Common myeloid progenitor, CD34-positive (primary cell): ENCODE results near the gene ZNF526.

Experiments
- CTCF ChIA-PET: fragments of 350-600 bp; sonication (Branson Sonifier 250); formaldehyde crosslinking; loops from one replicate; lab custom pipeline; 2021; ENCODE audit warnings: antibody characterized with exemption; lab: Charles Lee
- POLR2A ChIA-PET: fragments of 350-600 bp; sonication (Branson Sonifier 250); formaldehyde crosslinking; loops from one replicate; lab custom pipeline; 2021; ENCODE audit warnings: antibody characterized with exemption; lab: Charles Lee
- DNase-seq, 3 donors: peaks; one replicate each; pipeline versions ENCODE4 v3.0.0 to v3.0.0-alpha.2; 2013
- H3K27ac ChIP-seq, 2 experiments: 1 replicate in 1 of 2; 2 replicates in 1 of 2; pipeline ENCODE4 v1.7.0; 2013; ENCODE audit warnings: inconsistent platforms in 2 of 2, low read length in 2 of 2, mild to moderate bottlenecking in 2 of 2, low read depth in 1 of 2, moderate library complexity in 1 of 2; ENCODE audit not compliant: severe bottlenecking in 2 of 2, insufficient read depth in 1 of 2, poor library complexity in 1 of 2
- H3K27me3 ChIP-seq, 5 experiments: replicated peaks in 2 of 5; 1 replicate in 3 of 5; 2 replicates in 2 of 5; pipeline versions ENCODE4 v1.6.1 to v1.7.0; 2013; ENCODE audit warnings: low read length in 4 of 5, mild to moderate bottlenecking in 2 of 5, moderate library complexity in 2 of 5, inconsistent platforms in 1 of 5; ENCODE audit not compliant: insufficient read depth in 5 of 5, control insufficient read depth in 4 of 5
- H3K36me3 ChIP-seq, 4 experiments: 1 replicate in 2 of 4; 2 replicates in 2 of 4; pipeline versions ENCODE4 v1.6.1 to v1.7.0; 2013; ENCODE audit warnings: low read length in 3 of 4, control low read depth in 1 of 4, mild to moderate bottlenecking in 1 of 4; ENCODE audit not compliant: control insufficient read depth in 4 of 4, insufficient read depth in 4 of 4
- H3K4me1 ChIP-seq, 4 experiments: 1 replicate in 3 of 4; 2 replicates in 1 of 4; pipeline versions ENCODE4 v1.6.1 to v1.7.1; 2013; ENCODE audit warnings: low read length in 3 of 4, mild to moderate bottlenecking in 3 of 4, control low read depth in 1 of 4, inconsistent platforms in 1 of 4, moderate library complexity in 1 of 4; ENCODE audit not compliant: control insufficient read depth in 4 of 4, insufficient read depth in 4 of 4; ENCODE audit errors: control extremely low read depth in 1 of 4
- H3K4me3 ChIP-seq, 7 experiments: 1 replicate in 4 of 7; 2 replicates in 3 of 7; pipeline versions ENCODE4 v1.5.1 to v1.7.0; 2013; ENCODE audit warnings: mild to moderate bottlenecking in 7 of 7, low read length in 6 of 7, moderate library complexity in 6 of 7, inconsistent platforms in 2 of 7, low read depth in 2 of 7, control low read depth in 1 of 7; ENCODE audit not compliant: insufficient read depth in 4 of 7, control insufficient read depth in 1 of 7; ENCODE audit errors: extremely low read depth in 1 of 7
- H3K9me3 ChIP-seq, 5 experiments: 1 replicate in 4 of 5; 2 replicates in 1 of 5; pipeline versions ENCODE4 v1.6.1 to v1.7.1; 2013; ENCODE audit warnings: low read length in 4 of 5, mild to moderate bottlenecking in 2 of 5, inconsistent platforms in 1 of 5, low read depth in 1 of 5, moderate library complexity in 1 of 5; ENCODE audit not compliant: control insufficient read depth in 4 of 5, insufficient read depth in 2 of 5; ENCODE audit errors: control extremely low read depth in 1 of 5
- WGBS: methylation state at CpG from one replicate; pipeline ENCODE4 v1.1.5; 2013; ENCODE audit not compliant: insufficient coverage; 5-methylcytosine and 5-hydroxymethylcytosine counted together

ZNF526 gene

DNA sequence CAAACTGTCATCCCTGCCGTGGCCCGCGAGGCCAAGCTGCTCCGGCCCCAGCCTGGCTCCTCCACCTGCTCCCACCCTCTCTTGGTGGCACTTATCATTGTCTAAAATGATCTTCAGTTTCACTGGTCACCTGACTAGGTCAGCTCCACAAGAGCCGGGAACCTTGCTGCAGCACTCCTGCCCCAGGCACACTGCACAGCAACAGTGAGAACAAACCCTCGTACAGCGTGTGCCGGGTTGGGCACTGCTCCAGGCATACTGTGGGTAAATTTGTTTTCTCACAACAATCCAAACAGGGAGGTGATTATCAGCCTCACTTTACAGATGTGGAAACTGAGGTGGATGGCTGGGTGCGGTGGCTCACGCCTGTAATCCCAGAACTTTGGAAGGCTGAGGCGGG, 11.5 kb upstream of the ZNF526 start:
- no peak for DNase-seq
- peaks cover 9 to 88% (median 49%) of the 10 kb centered on the region in 4 experiments for H3K36me3 ChIP-seq
- H3K4me1 ChIP-seq = peaks cover 0 to 7% (median 3%) of the 10 kb centered on the region in 4 experiments
- H3K4me3 ChIP-seq = no peak overlapping the region
- ChIA-PET POLR2A (no interaction called here), CTCF (interaction anchor here (1.4 kb wide), 1 partner anchor 9 kb away, joined by 6 read pairs; no protein-coding TSS in a partner anchor)
- H3K27me3 ChIP-seq = no peaks in the 10 kb centered on the region
- H3K27ac ChIP-seq = no peak overlapping the region
- 93% methylated on average over 6 of the region's 11 CpGs for WGBS
- H3K9me3 ChIP-seq = no peaks in the 10 kb centered on the region

DNA sequence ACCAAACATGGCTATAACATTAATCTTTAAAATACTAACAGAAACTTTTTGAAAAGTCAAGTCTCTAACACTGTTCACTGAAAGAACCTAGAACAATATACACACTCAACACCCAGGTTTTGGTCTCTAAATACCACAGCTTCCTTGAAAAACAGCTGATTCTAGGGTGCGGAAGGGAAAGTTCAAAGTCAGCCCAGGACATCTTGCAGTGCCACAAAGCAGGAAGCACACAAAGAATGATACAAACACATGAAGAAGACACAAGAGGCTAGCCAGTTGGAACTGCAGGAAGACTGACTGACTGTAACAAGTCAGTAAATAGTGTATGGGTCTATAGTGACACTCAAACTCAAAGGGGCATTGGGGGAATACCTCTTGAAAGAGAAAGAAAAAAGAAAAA, 7.2 kb upstream of the ZNF526 start:
- Histone ChIP-seq H3K36me3 (peaks cover 7 to 66% (median 35%) of the 10 kb centered on the region in 4 experiments), H3K4me3 (no peak overlapping the region), H3K27ac (no peak overlapping the region), H3K27me3 (no peaks in the 10 kb centered on the region), H3K9me3 (no peaks in the 10 kb centered on the region), H3K4me1 (peaks cover 4 to 26% (median 21%) of the 10 kb centered on the region in 4 experiments)
- no peak for DNase-seq
- 83% methylated on average over 1 of the region's 1 CpG for WGBS
- CTCF ChIA-PET = no interaction called here
- POLR2A ChIA-PET = no interaction called here

GRCh38 chr19:42214810-42215485, 5.2 kb upstream of the ZNF526 start:
- Histone ChIP-seq H3K4me3 (peak overlapping the region in 1 of 7 experiments; percentile 8), H3K9me3 (no peaks in the 10 kb centered on the region), H3K4me1 (peaks cover 4 to 39% (median 32%) of the 10 kb centered on the region in 4 experiments), H3K36me3 (peaks cover 6 to 46% (median 21%) of the 10 kb centered on the region in 4 experiments), H3K27me3 (no peaks in the 10 kb centered on the region), H3K27ac (no peak overlapping the region)
- ChIA-PET CTCF (interaction anchor here (1.0 to 2.7 kb wide), 2 partner anchors 16 to 20 kb away, joined by 5 to 12 read pairs; no protein-coding TSS in a partner anchor), POLR2A (interaction anchor here (0.9 kb wide), 1 partner anchor 27 kb away, joined by 3 read pairs; no protein-coding TSS in a partner anchor)
- no peak for DNase-seq
- WGBS = 77% methylated on average over 6 of the region's 11 CpGs

- ChIA-PET CTCF (interaction anchor here (0.7 to 2.7 kb wide), 4 partner anchors 9 to 34 kb away, joined by 3 to 12 read pairs (median 4); no protein-coding TSS in a partner anchor), POLR2A (interaction anchor here (1.4 to 1.5 kb wide), 2 partner anchors 9 to 18 kb away, joined by 3 read pairs; no protein-coding TSS in a partner anchor)
- peak in 2 of 3 donors; percentile 48 to 54 for DNase-seq
- H3K4me1 ChIP-seq = peaks cover 7 to 52% (median 41%) of the 10 kb centered on the region in 4 experiments
- no peaks in the 10 kb centered on the region for H3K9me3 ChIP-seq
- WGBS = under 1% methylated on average over 53 of the region's 79 CpGs
- peak overlapping the region; percentile 88 to 95 for H3K27ac ChIP-seq
- H3K36me3 ChIP-seq = peaks cover 6 to 30% (median 20%) of the 10 kb centered on the region in 4 experiments
- H3K4me3 ChIP-seq = peak overlapping the region; percentile 76 to 97 (median 91)
- no peaks in the 10 kb centered on the region for H3K27me3 ChIP-seq
Measured at GRCh38 chr19:42216653-42217519, 3.2 kb upstream of the ZNF526 start.

- WGBS = 20% methylated on average over 50 of the region's 57 CpGs
- POLR2A ChIA-PET = interaction anchor here (0.6 to 1.5 kb wide), 3 partner anchors 10 to 26 kb away, joined by 3 read pairs; no protein-coding TSS in a partner anchor
- H3K27me3 ChIP-seq = no peaks in the 10 kb centered on the region
Measured at GRCh38 chr19:42217520-42218437, 2.3 kb upstream of the ZNF526 start, which contains the start of gene DEDD2. Gene DEDD2 (minus strand): TSS chr19:42217677. CDS start chr19:42217007, 670 bp downstream.

DNA sequence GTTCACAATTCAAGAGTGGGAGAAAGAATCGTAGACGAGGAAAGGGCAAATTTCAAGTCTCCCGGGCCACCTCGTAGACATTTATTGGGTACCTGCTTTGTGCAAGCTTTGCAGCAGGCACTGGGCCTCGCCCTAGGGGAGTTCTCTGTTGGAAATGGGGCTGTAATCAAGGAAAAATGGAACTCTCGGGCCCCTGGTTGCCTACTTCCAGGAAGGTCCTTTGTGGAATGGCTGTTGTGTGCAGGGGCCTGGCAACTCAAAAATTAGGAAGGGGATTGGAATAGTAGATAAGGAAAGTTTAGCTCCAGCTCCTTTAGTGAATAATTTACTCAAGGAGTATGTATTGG, 612 bp downstream of the ZNF526 start:
- CTCF ChIA-PET = interaction anchor here (0.6 to 3.1 kb wide), 10 partner anchors 8 to 58 kb away, joined by 3 to 18 read pairs (median 4); partner anchors contain the start of gene GSK3A
- H3K9me3 ChIP-seq = no peaks in the 10 kb centered on the region
- peaks cover 7 to 45% (median 37%) of the 10 kb centered on the region in 4 experiments for H3K4me1 ChIP-seq
- no peaks in the 10 kb centered on the region for H3K27me3 ChIP-seq
- DNase-seq = no peak
- H3K4me3 ChIP-seq = peak overlapping the region in 6 of 7 experiments; percentile 78 to 92 (median 86)
- peaks cover 0 to 20% (median 13%) of the 10 kb centered on the region in 4 experiments for H3K36me3 ChIP-seq
- peak overlapping the region; percentile 75 to 92 for H3K27ac ChIP-seq
- 0% methylated on average over 5 of the region's 6 CpGs for WGBS
- POLR2A ChIA-PET = interaction anchor here (0.7 to 1.5 kb wide), 4 partner anchors 21 to 24 kb away, joined by 3 to 4 read pairs (median 3); no protein-coding TSS in a partner anchor

More at GRCh38 chr19:42217520-42218437, 2.3 kb upstream of the ZNF526 start, which contains the start of gene DEDD2:
- Histone ChIP-seq H3K36me3 (peaks cover 2 to 24% (median 17%) of the 10 kb centered on the region in 4 experiments), H3K4me1 (peaks cover 7 to 52% (median 41%) of the 10 kb centered on the region in 4 experiments), H3K9me3 (no peaks in the 10 kb centered on the region), H3K4me3 (peak within 1 kb of the TSS; percentile 76 to 97 (median 91)), H3K27ac (peak within 1 kb of the TSS; percentile 88 to 95)
- CTCF ChIA-PET = interaction anchor here (0.7 to 2.2 kb wide), 5 partner anchors 10 to 34 kb away, joined by 3 to 6 read pairs (median 3); no protein-coding TSS in a partner anchor
- peak; percentile 99 to 100 (median 99) for DNase-seq
